ENCODE results near the gene NR1I2.

Gene NR1I2

DNA sequence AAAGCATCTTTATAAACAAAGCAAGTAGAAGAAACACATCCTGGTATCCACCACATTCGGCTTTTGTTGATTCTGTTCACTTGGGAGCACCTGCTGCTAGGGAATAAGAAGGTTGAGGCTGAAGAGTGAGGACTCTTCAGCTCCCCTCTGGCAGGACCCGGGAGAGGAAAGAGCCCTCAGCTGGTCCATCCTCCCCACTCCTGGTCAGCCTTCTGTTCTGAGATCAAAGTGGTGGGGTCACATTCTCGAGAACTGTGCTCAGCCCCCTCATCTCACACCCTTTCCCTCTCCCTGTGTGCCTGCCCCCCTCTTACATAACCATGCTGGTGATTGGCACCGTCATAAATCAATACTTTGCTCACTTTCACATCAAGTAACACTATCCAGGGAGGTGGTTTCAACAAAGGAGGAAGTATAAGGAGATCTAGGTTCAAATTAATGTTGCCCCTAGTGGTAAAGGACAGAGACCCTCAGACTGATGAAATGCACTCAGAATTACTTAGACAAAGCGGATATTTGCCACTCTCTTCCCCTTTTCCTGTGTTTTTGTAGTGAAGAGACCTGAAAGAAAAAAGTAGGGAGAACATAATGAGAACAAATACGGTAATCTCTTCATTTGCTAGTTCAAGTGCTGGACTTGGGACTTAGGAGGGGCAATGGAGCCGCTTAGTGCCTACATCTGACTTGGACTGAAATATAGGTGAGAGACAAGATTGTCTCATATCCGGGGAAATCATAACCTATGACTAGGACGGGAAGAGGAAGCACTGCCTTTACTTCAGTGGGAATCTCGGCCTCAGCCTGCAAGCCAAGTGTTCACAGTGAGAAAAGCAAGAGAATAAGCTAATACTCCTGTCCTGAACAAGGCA lies at the start of gene NR1I2:
TSS of gene NR1I2 (plus strand) at position 772 of the 869 bp plus-strand sequence.
- no peak for DNase-seq (ENCODE audit: low read depth)

DNA sequence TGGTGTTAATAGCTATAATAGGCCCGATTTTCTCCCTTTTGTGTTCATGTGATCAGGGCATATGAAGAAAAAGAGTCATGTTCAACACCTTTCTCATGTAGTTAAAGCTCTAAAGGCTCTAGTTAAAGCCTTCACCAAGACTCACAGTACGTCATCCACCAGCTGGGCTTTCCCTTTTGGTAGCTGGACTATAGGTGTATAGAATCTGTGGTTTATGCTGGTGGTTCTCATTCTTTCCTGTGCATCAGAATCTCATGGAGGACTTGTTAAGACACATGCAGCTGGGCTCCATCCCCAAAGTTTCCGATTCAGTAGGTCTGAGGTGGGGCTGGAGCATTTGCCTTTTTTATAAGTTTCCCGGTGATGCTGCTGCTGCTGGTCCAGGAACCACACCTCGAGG lies 48.1 kb upstream of the NR1I2 start:
- no peak for DNase-seq (ENCODE audit: low read depth)

DNA sequence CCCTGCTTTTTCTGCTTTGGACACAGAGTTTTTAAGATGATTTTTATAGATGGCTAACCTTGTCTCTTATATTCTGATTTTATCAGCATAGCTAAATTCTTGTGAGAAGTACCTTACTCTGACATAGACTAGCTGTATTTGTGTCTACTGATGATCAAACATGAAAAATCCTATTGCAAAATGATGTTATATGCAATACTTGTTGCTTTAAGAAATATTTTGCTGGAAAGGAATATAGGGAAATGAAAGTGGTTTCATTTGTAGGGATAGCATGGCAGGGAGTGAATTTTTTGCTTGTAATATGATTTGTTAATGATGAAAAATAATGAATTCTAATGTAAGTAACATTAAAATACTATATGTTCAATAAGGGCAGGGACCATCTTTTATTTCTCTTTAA lies 43.2 kb upstream of the NR1I2 start:
- DNase-seq (ENCODE audit: low read depth), result no peak

DNA sequence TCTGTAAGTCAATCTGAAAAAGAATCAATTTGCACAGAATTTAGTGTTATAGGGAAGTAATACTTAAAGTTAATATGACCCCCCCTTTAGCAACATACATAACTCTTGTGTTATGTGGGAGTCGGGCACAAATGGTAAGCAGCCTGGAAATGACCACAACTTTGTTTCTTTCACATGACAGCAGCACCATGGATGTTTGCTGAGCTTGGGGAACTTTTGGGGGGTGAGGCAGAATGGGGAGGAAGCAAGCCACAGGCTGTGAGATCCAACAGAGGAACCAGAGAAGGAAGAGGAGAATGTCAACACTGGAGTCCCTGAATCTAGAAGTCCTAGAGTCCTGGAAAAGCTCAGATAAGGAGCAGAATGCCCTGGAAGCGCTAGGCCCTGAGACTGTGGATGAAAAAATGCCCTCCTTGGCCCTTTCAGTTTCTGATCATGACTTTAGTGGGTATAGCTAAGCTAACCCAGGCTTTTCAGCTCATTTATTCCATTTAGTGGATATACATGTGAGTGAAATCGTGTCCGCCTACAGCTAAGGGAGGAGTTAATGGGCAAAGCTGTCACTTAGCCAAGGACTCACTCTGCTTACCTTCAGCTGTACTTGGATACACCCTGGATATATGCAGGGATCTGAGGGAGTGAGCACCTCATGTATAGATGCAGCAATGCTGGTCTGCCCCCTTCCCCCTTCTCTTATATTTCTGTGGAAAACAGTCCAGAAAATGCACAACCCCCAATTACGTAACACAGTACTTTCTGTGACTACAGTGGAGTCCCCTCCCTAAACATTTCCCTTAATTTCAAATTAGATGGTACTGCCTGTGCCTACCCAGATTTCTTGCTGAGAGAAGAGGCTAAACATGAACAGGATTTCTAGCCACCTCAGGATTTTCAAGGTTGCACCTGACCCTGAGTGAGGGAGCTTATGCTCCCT lies 40.0 kb upstream of the NR1I2 start:
- no peak for DNase-seq (ENCODE audit: low read depth)

DNA sequence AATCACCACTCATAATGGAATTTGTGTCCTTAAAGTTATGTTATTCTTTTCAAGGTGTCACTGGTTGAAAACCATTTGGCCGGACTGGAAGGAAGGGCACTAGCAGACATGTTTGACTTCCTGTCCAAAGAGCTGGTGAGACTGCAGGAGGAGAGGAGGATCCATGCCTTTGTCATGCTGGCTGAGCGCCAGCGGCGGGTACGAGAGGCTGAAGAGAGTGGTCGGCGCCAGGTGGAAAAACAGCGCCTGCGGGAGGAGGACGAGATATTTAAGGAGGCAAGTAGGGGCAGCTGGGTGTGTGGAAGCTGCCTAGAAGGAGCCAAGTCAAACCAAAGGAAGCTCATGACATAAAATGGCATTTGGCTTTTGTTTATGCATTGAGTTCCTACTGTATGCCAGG lies 38.0 kb upstream of the NR1I2 start:
- DNase-seq (ENCODE audit: low read depth), result no peak

DNA sequence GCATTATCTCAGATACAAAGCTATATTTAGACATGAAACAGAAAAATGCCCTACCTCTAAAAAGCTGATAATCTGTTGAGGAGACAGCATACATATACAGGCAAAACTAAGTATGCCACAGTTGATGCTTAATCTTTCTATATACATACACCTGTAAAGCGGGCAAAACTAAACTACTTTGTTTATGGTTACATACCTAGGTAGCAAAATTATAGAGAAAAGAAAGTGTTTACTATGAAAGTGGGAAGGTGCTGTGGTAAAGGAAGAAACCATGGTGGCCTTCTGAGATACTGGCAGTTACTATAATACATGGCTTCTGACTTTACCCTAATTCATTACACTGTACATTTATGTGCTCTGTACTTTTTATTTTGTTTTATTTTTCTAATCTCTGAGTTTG lies 36.0 kb upstream of the NR1I2 start:
- DNase-seq (ENCODE audit: low read depth), result no peak

DNA sequence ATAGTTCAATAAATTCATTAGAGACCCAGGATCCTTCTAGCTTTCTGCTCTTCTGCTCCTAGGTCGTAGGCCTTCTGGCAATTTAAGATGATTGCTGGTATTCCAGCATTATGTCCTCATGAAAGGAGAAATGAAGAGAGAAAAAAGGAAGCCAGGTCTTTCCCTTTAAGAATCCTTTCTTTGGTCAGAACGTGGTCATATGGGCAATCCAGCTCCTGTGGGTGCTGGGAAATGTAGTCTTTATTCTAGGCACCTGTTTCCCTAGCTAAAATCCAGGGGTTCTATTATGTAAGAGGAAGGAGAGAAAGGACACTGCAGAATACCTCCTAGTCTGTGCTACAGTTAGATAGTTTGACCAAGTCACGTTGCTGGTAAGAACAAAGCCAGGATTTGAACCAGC lies 35.5 kb upstream of the NR1I2 start:
- no peak for DNase-seq (ENCODE audit: low read depth)

DNA sequence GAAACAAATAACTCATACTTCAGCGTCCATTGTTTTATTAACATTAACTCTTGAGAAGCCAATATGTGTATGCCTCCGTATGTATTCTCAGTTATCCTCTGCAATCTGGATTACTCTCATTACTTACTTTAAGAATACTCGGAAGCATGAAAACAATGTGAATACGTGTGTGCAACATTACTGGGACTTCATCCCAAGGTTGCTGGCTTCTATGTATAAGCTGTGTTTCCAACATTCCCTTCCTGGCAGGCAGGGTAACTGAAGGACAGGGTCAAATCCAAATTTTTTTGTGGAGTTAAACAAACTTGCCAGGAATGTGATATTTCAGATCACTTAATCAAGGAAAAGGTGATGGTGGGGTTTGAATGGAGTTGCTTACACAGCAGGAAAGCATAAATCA lies 34.5 kb upstream of the NR1I2 start:
- DNase-seq (ENCODE audit: low read depth), result no peak

DNA sequence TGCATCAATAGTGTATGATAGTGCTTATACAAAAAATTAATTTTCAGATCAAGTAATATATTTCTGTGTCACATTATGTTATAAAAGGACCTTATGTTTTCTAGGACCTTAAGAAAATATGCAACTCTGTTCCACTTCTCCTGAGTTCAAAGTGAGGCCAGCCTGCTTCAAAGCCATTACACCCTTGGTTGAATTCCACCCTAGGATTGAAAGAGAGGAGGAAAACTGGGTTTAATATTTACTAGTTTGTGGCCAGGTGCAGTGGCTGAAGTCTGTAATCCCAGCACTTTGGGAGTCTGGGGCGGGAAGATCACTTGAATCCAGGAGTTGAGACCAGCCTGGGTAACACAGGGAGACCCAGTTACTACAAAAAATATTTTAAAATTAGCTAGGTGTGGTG lies 32.9 kb upstream of the NR1I2 start:
- no peak for DNase-seq (ENCODE audit: low read depth)

DNA sequence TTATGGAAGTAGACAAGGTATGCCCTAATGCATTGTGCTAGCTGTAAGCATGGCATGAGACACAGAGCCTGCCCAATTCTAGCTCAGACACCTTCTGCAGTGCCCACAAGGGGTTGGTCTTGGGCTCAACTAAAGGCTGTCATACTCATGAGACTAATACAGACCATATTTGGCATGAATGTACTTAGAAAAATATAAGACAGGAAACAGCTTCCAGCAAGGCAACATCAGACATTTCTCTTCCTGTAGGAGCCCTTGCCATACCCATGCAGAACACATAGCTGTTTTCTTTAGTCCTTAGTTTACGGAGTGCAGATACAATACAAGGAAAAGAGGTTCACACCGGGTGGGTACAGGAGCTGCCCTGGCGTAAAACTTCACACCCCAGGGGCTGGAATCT lies 30.5 kb upstream of the NR1I2 start:
- DNase-seq (ENCODE audit: low read depth), result peak; percentile 17

DNA sequence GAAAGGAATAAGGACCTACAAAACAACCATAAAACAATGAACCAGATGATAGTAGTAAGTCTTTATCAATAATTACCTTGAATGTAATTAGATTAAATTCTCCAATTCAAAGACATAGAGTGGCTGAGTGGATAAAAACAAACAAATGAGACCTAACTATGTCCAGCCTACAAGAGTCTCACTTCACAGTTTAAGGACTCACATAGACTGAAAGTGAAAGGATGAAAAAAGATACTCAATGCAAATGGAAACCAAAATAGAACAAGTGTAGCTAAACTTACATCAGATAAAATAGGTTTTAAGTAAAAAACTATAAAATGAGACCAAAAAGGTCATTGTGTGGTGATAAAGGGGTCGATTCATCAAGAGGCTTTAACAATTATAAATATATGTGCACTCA lies 21.9 kb upstream of the NR1I2 start:
- no peak for DNase-seq (ENCODE audit: low read depth)

DNA sequence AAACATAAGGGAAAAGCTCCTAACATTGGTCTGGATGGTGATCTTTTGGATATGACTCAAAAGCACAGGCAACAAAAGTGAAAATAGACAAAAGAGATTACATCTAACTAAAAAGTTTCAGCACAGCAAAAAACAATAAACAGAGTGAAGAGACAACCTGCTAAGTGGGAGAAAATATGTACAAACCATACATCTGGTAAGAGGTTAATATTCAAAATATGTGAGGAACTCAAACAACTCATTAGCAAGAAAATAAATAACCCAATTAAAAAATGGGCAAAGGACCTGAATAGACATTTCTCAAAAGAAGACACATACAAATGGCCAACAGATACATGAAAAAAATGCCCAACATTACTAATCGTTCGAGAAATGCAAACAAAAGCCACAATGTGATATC lies 19.0 kb upstream of the NR1I2 start:
- DNase-seq (ENCODE audit: low read depth), result peak; percentile 59

DNA sequence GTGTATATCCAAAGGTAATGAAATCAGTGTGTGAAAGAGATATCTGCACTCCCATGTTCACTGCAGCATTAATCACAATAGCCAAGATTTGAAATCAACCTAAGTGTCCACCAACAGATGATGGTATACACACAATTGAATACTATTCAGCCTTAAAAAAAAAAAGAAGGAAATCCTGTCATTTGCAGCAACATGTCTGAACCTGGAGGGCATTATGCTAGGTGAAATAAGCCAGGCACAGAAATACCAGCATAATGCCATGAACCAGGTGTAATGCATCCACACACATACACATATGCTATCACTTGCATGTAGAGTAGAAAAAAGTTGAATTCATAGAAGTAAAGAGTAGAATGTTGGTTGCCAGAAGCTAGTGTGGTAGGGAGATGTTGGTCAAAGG lies 18.4 kb upstream of the NR1I2 start:
- DNase-seq (ENCODE audit: low read depth), result no peak

DNA sequence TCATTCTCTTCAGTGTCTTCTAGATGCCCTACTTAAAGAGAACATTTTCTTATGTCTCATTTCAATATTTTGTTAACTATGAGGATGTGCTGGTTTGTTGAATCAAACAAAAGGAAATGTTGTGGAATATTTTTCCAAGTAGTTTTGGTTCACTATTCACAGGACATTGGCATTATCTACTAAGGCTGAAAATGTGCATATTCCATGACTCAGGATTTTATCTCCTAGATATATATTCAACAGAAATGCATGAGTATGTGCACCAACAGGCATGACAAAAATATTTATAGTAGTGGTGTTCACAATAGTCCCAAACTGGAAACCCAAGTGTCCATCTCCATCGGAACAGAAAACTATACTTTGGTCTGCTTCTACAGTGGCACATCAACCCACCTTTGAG lies 16.7 kb upstream of the NR1I2 start:
- DNase-seq (ENCODE audit: low read depth), result peak; percentile 4

DNA sequence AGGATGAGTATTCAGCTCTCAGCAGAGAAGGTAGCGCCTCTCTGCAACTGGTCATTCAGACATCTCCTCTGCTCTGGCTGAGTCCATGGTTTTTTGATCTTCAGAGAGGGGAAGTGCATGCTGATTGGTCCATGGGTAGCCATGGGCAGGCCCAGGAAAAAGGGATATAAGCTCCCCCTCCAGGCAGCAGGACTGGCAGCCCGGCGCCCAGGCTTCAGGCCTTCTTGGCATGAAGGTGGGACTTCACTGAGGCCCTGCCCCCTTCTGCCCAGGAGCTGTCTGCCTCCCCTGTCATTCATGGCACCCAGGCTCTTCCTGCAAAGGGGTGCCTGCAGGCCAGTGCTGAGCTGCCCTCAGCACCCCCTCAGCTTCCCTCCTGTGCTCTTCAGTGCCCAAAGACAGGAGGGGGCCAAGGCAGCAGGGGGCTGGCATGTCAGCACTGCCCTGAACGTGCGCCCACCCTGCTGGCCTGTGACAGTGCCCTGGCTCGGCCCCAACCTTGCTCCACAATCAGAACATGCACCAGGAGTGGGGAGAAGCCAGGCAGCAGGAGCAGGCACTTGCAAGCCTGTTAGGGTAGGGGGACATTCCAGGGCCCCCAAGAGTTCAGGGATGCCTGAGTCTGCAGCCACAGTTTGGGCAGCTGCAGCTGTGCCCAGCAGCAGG lies 13.8 kb upstream of the NR1I2 start:
- no peak for DNase-seq (ENCODE audit: low read depth)

DNA sequence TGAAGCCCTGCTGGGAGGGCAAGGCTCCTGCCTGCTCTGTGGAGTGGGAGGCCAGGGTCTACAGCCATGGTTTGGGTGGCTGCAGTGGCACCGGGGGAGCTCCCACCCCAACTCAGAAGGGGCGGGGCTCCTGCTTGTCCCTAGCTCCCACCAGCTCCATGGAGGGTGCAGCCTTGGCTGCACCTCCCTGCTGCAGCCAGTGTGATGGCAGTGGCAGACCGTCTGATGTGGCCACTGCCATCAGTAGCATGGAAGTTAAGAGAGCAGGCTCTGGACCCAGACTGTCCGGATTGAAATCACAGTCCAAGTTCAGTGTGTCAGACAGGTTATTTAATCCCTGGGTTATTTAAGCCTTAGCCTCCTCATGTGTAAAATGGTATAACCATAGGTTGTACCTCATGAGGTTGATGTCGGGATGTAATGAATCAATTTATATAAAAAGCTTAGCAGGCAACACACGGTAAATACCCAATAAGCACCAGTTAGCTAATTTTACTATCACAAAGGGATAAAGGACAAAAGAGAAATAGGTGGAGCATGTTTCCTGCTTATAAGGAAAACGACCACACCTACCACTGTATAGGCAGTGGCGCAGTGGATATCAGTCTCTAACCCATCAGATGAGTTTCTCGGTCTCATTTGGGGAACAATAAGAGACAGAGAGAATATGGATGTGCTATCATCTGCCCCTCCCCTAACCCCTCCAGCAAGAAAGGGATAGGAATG lies 13.1 kb upstream of the NR1I2 start:
- DNase-seq (ENCODE audit: low read depth), result no peak

DNA sequence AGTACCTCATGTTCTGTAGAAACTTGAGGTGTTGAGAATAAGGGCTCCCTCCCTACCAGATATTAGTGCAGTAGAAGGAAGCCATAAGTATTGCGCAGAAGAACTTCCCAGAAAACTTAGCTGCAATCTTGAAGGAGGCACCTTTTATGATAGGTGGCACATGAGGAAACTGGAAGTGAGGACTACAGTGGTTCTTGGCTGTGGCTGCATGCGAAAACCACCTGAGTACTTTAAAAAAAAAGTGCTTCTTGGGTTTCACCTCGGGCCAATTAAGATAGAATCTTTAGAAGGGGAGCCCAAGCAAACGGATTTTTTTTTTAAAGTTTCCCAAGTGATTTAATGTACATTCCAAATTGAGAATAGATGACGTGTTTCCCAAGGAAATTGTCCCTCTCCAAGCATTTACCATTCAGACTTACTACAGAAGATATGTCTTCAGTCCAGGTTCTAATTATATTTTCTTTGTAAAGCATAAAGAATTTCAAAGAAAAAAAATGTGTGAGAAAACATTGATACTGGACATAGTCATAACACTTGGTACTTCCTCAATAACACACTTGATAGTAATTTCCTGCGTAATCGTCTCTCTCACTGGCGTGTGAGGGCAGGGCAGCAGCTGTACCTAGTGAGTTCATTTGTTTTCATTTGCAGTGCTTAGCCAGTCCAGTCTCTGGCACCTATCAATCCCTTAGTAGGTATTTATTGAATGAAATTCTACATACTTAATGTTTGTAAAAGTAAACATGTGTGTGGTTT lies 12.3 kb upstream of the NR1I2 start:
- peak; percentile 81 for DNase-seq (ENCODE audit: low read depth)

DNA sequence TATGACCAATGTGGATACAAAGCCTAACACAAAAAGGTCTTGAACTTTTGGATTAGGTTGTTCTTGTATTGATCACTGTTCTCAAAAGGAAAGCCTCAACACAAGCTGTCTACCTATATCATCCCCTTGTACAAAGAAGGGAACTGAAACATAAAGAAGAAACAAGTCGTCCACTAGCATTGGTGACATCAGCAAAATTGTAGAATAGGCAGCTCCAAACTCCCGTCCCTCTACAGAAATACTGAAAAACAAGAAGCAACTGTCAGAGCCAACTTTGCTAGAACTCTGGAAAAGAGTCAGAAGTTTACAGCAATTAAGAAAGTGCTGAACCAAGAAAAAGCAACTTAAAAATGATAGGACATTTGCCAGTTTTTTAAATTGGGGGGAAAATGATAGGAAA lies 7.5 kb upstream of the NR1I2 start:
- DNase-seq (ENCODE audit: low read depth), result no peak

DNA sequence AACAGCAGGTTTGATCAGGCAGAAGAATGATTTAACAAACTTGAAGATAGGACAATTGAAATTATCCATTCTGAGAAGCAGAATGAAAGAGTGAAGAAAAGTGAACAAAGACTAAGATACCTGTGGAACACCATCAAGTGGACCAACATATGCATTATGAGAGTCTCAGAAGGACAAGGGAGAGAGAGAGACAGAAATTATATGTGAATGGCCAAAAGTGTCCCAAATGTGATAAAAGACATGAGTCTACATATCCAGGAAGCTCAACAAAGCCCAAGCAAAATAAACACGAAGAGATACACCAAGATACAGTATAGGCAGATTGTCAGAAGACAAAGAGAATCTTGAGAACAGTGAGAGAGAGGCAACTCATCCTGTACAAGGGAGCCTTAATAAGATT lies 5.6 kb upstream of the NR1I2 start:
- DNase-seq (ENCODE audit: low read depth), result no peak

DNA sequence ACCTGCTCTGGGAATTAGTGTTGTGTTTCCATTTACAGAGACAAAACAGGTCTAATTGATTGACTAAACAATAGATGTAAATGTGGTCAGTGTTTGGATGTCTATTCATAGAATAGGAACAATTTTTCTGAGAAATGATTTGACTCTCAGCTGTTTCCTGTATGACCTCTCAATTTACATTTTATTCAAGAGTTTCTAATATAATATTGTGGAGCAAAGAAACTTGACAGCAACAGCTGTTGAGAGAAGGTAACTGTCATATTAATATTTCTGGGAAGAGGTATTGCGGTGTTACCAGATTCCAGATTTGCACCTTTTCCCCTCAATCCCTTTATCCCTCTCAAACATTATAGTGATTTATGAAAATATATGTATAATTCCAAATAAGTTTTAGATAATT lies 3.7 kb upstream of the NR1I2 start:
- DNase-seq (ENCODE audit: low read depth), result no peak

DNA sequence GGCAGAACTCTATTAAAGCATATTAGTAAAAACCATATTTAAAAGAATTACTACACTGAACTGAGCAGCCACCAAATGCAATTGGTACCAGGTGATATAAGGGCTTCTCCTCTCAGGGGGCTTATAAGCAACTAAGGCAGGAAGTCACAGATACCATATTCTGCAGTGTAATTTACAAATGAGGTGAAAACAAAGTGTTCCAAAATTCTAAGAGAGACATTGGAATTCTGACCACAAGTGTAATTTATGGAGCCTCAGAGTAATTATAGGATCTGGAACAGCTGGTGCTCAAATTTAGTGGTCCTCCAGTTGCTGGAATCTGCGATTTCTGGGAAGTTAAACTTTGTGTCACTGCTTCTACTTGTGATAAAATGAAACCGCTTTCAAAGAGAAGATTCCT lies 3.1 kb upstream of the NR1I2 start:
- no peak for DNase-seq (ENCODE audit: low read depth)
